AG04450 (cell line): Measurements from ENCODE around the gene TRMT1. TPM values are rescaled to one million over a fixed set of nuclear protein-coding genes. Genes with fewer than 3 reads are reported as not detected.

Experiments
- CTCF ChIA-PET: fragments of 300-600, 350-600 bp; formaldehyde crosslinking; extraction: SDS; loops from one replicate; lab custom pipeline; 2022; ENCODE audit warnings: antibody characterized with exemption, inconsistent platforms; lab: Charles Lee
- POLR2A ChIA-PET: fragments of 350-600 bp; formaldehyde crosslinking; extraction: SDS; loops from one replicate; lab custom pipeline; 2021; ENCODE audit warnings: antibody characterized with exemption, inconsistent platforms; lab: Yijun Ruan, JAX
- DNase-seq: peaks from one replicate; pipeline ENCODE4 v3.0.0-alpha.2; 2011; ENCODE audit warnings: low read depth, low spot score
- H3K27ac ChIP-seq: one replicate; pipeline ENCODE4 v1.5.1; 2012; ENCODE audit warnings: low read depth, low read length, control low read depth
- H3K27me3 ChIP-seq: one replicate; pipeline ENCODE4 v1.6.0; 2012; ENCODE audit warnings: low read length; ENCODE audit not compliant: control insufficient read depth, insufficient read depth
- H3K4me3 ChIP-seq: 2 replicates; pipeline ENCODE4 v1.5.1; 2011; ENCODE audit warnings: mild to moderate bottlenecking, low read depth, low read length, control low read depth
- H3K9me3 ChIP-seq: 2 replicates; pipeline ENCODE4 v1.5.1; 2012; ENCODE audit warnings: low read length; ENCODE audit not compliant: control insufficient read depth, insufficient read depth
- CTCF ChIP-seq: IDR thresholded peaks from 2 replicates; pipeline ENCODE4 v1.5.1; 2011; ENCODE audit warnings: low read depth, low read length, control low read depth, inconsistent platforms
- polyA plus RNA-seq: library from polyadenylated mRNA; depleted of rRNA; stranded (reverse); fragments of >200 nt; gene quantifications from 2 replicates; pipeline ENCODE4 v1.2.3, GENCODE V29; 2011

Gene TRMT1
- polyA plus RNA-seq, 1 experiment: 17.3 TPM

- H3K4me3 ChIP-seq: no peak overlapping the region
- POLR2A ChIA-PET: no interaction called here
- H3K27ac ChIP-seq: no peak overlapping the region
- CTCF ChIA-PET: interaction anchor here (1.5 kb wide), 1 partner anchor 170 kb away, joined by 5 read pairs; no protein-coding TSS in a partner anchor
- no peaks in the 10 kb centered on the region for H3K27me3 ChIP-seq
- TF ChIP-seq CTCF: no peak
- no peak for DNase-seq
- H3K9me3 ChIP-seq: no peaks in the 10 kb centered on the region; the same call in 1 of the 2 replicates
Observed at GRCh38 chr19:13135068-13136062, 18.8 kb upstream of the TRMT1 start.

- no peak for DNase-seq
- POLR2A ChIA-PET: no interaction called here
- Histone ChIP-seq H3K27ac (no peak overlapping the region), H3K9me3 (no peaks in the 10 kb centered on the region; the same call in 1 of the 2 replicates), H3K4me3 (no peak overlapping the region), H3K27me3 (no peaks in the 10 kb centered on the region)
- TF ChIP-seq CTCF: no peak
- CTCF ChIA-PET: interaction anchor here (1.5 kb wide), 1 partner anchor 169 kb away, joined by 5 read pairs; no protein-coding TSS in a partner anchor
Observed at GRCh38 chr19:13134626-13135025, 18.1 kb upstream of the TRMT1 start.

DNA sequence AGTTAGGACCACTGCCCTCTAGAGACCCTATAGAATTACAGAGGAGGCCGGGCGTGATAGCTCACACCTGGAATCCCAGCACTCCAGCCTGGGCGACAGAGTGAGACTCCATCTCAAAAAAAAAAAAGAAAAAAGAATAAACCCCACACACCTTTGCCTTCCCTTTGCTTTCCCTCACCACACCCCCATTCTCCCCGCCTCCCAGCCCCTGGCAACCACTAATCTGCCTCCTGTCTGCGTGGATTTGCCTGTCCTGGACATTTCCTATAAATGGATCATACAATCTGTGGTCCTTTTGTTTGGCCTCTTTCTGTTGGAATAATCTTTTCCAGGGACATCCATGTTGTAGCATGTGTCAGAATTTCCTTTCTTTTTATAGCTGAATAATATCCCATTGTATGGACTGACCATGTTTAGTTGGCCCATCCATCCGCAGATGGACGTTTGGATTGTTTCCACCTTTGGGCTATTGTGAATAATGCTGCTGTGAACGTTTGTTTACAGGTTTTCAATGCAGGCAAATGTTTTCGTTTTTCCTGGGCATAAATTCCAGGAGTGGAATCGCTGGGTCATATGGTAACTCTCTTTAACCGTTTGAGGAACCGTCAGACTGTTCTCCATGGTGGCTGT is 16.8 kb upstream of the TRMT1 start:
- H3K27ac ChIP-seq: peak overlapping the region; percentile 47
- ChIA-PET POLR2A (no interaction called here), CTCF (interaction anchor here (1.0 to 1.3 kb wide), 3 partner anchors 156 to 168 kb away, joined by 3 to 5 read pairs (median 4); no protein-coding TSS in a partner anchor)
- no peaks in the 10 kb centered on the region for H3K27me3 ChIP-seq
- no peak overlapping the region for H3K4me3 ChIP-seq
- no peaks in the 10 kb centered on the region; the same call in 1 of the 2 replicates for H3K9me3 ChIP-seq
- no peak for DNase-seq
- TF ChIP-seq CTCF: no peak

DNA sequence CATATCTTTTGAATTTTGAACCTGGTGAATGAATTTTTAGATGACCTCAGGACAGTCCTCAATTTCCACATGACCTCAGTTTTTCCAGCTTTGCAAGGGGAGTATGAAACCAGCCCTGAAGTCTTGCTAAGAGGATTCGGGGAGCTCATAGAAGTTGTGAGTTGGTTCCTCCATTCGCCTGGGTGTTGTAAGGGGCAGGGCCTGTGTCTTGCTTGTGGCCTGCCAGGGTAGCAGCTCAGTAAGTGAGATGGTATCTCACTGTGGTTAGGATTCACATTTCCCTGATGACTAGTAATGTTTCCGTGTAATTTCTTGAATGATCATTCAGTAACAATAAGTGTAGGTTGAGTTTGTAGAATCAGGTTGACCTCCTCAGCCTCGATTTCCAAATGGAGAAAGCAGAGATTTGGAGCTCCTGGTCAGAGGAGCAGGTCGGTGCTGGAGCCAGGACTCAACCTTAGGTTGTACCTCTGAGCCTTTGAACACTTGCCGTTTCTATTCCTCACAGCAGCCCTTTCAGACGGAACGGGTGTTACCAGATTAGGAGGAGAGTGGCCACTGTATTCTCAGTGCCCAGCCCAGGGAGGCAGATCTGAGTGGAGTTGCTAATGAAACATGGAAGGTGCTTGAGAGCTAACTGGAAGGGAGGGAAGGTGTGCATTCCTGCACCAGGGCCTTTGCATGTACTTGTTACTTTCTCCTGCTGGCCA is 16.1 kb upstream of the TRMT1 start:
- ChIA-PET POLR2A (interaction anchor here (0.7 kb wide), 4 partner anchors 12 to 20 kb away, joined by 3 to 8 read pairs (median 6); no protein-coding TSS in a partner anchor), CTCF (interaction anchor here (0.6 to 1.3 kb wide), 4 partner anchors 23 to 167 kb away, joined by 3 to 5 read pairs (median 4); no protein-coding TSS in a partner anchor)
- no peak for TF ChIP-seq CTCF
- Histone ChIP-seq H3K27me3 (no peaks in the 10 kb centered on the region), H3K9me3 (no peaks in the 10 kb centered on the region; the same call in 1 of the 2 replicates), H3K4me3 (no peak overlapping the region), H3K27ac (peak overlapping the region; percentile 47)
- DNase-seq: no peak
